HCT116 (cell line): ENCODE results near the gene PRKD3. TPM values are rescaled to one million over a fixed set of nuclear protein-coding genes. Genes with fewer than 3 reads are reported as not detected.

ENCODE experiments used
- ATAC-seq: fragments of 200-7000 bp; cut with Tn5 transposase; 2 replicates; pipeline ENCODE4 v1.9.1; 2020; ENCODE audit warnings: mild to moderate bottlenecking, moderate library complexity
- BruUV-seq: library from RNA; stranded (reverse); fragments of 400-500 nt; replicated peaks from 2 replicates; lab custom pipeline; 2021; lab: Mats Ljungman, UMichigan
- CTCF ChIA-PET: fragments of 300-600 bp; sonication (Branson Sonifier 250); formaldehyde crosslinking; loops from one replicate; lab custom pipeline; 2021; ENCODE audit warnings: antibody characterized with exemption; lab: Charles Lee
- POLR2A ChIA-PET: fragments of 300-600, 350-600 bp; sonication (Branson Sonifier 250); formaldehyde crosslinking; loops from one replicate; lab custom pipeline; 2021; ENCODE audit warnings: antibody characterized with exemption; lab: Charles Lee
- RAD21 ChIA-PET, 2 experiments: fragments of 300-600 bp; sonication (Branson Sonifier 250); formaldehyde crosslinking; loops; one replicate each; lab custom pipeline; 2023; ENCODE audit warnings: low total read pairs in 2 of 2; ENCODE audit not compliant: uncharacterized antibody in 2 of 2, unreplicated experiment in 2 of 2, low non-redundant PET in 1 of 2; lab: Charles Lee
- DNase-seq: peaks from one replicate; pipeline ENCODE4 v3.0.0-alpha.2; 2010; ENCODE audit warnings: low read depth, low spot score
- H2AFZ ChIP-seq: fragments of 200-600 bp; shearing (Covaris generic), sonication (generic); 2 replicates; pipeline ENCODE4 v1.6.1; 2017; ENCODE audit warnings: low read depth, mixed run types, mixed read lengths, antibody characterized with exemption, low read length; ENCODE audit not compliant: poor library complexity, severe bottlenecking
- H3K27ac ChIP-seq: 2 replicates; pipeline ENCODE4 v1.5.1; 2012; ENCODE audit warnings: low read depth, low read length
- H3K27me3 ChIP-seq: fragments of 200-600 bp; sonication (generic); 2 replicates; pipeline ENCODE4 v1.6.1; 2016; ENCODE audit warnings: mixed run types, low read length, mixed read lengths; ENCODE audit not compliant: insufficient read depth
- H3K36me3 ChIP-seq, 2 experiments: fragments of 200-500 bp in 1 of 2; fragments of 200-600 bp in 1 of 2; sonication (Bioruptor generic) in 1 of 2; sonication (generic) in 1 of 2; 2 replicates each; pipeline versions ENCODE4 v1.5.1 to v1.6.1; 2014 to 2016; ENCODE audit warnings: low read length in 2 of 2, inconsistent platforms in 1 of 2, mixed read lengths in 1 of 2, mixed run types in 1 of 2; ENCODE audit not compliant: insufficient read depth in 2 of 2, control insufficient read depth in 1 of 2
- H3K4me1 ChIP-seq, 2 experiments: fragments of 200-600 bp in 1 of 2; sonication (generic) in 1 of 2; 2 replicates each; pipeline versions ENCODE4 v1.5.1 to v1.6.1; 2012 to 2017; ENCODE audit warnings: low read length in 2 of 2, inconsistent platforms in 1 of 2, mild to moderate bottlenecking in 1 of 2, mixed read lengths in 1 of 2, mixed run types in 1 of 2, moderate library complexity in 1 of 2; ENCODE audit not compliant: insufficient read depth in 2 of 2, control insufficient read depth in 1 of 2
- H3K4me2 ChIP-seq: fragments of 200-600 bp; sonication (generic); 2 replicates; pipeline ENCODE4 v1.6.1; 2017; ENCODE audit warnings: mixed run types, low read length, mixed read lengths
- H3K4me3 ChIP-seq, 2 experiments: fragments of 200-600 bp in 1 of 2; sonication (generic) in 1 of 2; replicated peaks in 1 of 2; 2 replicates each; pipeline ENCODE4 v1.5.1; 2011 to 2016; ENCODE audit warnings: low read length in 2 of 2, control low read depth in 1 of 2, low read depth in 1 of 2, mild to moderate bottlenecking in 1 of 2, mixed read lengths in 1 of 2, mixed run types in 1 of 2
- H3K79me2 ChIP-seq: fragments of 200-600 bp; sonication (generic); 2 replicates; pipeline ENCODE4 v1.6.1; 2017; ENCODE audit warnings: mild to moderate bottlenecking, mixed run types, low read length, moderate library complexity, mixed read lengths; ENCODE audit not compliant: insufficient read depth
- H3K9ac ChIP-seq: fragments of 200-600 bp; sonication (generic); 2 replicates; pipeline ENCODE4 v1.6.1; 2016; ENCODE audit warnings: low read length, mixed read lengths
- H3K9me2 ChIP-seq: fragments of 200-600 bp; sonication (generic), shearing (Covaris generic); 2 replicates; pipeline ENCODE4 v1.6.1; 2017; ENCODE audit warnings: mixed run types, mild to moderate bottlenecking, moderate library complexity; ENCODE audit not compliant: insufficient read depth
- H3K9me3 ChIP-seq, 2 experiments: fragments of 200-500 bp in 1 of 2; fragments of 200-600 bp in 1 of 2; sonication (Bioruptor generic) in 1 of 2; sonication (generic) in 1 of 2; 2 replicates each; pipeline ENCODE4 v1.6.1; 2014 to 2017; ENCODE audit warnings: low read length in 2 of 2, mixed read lengths in 2 of 2, inconsistent platforms in 1 of 2, low read depth in 1 of 2, mild to moderate bottlenecking in 1 of 2, mixed run types in 1 of 2, moderate library complexity in 1 of 2; ENCODE audit not compliant: control insufficient read depth in 1 of 2, insufficient read depth in 1 of 2
- H4K20me1 ChIP-seq: fragments of 200-600 bp; sonication (generic), shearing (Covaris generic); 2 replicates; pipeline ENCODE4 v1.6.1; 2017; ENCODE audit warnings: mixed run types, mild to moderate bottlenecking, moderate library complexity; ENCODE audit not compliant: insufficient read depth
- CEBPB ChIP-seq: IDR thresholded peaks from 2 replicates; pipeline ENCODE4 v1.6.1; 2012; ENCODE audit warnings: low read depth
- EGR1 ChIP-seq: IDR thresholded peaks from 2 replicates; pipeline ENCODE4 v1.6.1; 2012; ENCODE audit warnings: low read depth
- EZH2 ChIP-seq: fragments of 200-600 bp; sonication (generic); IDR thresholded peaks from 2 replicates; pipeline ENCODE4 v1.6.1; 2017; ENCODE audit warnings: antibody characterized with exemption, mixed run types
- EZH2phosphoT487 ChIP-seq: fragments of 200-600 bp; IDR thresholded peaks from 2 replicates; pipeline ENCODE4 v1.6.1; 2018; ENCODE audit warnings: antibody characterized with exemption, borderline replicate concordance
- JUND ChIP-seq: IDR thresholded peaks from 2 replicates; pipeline ENCODE4 v1.6.1; 2012
- MAX ChIP-seq: IDR thresholded peaks from 2 replicates; pipeline ENCODE4 v1.6.1; 2012
- YY1 ChIP-seq: IDR thresholded peaks from 2 replicates; pipeline ENCODE4 v1.6.1; 2011; ENCODE audit warnings: low read length, low read depth, moderate library complexity, mild to moderate bottlenecking; ENCODE audit not compliant: insufficient replicate concordance; ENCODE audit errors: extremely low read depth
- ZBTB33 ChIP-seq: IDR thresholded peaks from 2 replicates; pipeline ENCODE4 v1.6.1; 2011; ENCODE audit warnings: mild to moderate bottlenecking, low read length, moderate library complexity; ENCODE audit not compliant: insufficient replicate concordance; ENCODE audit errors: extremely low read depth
- intact Hi-C: fragments of 100-400 bp; cut with micrococcal nuclease; formaldehyde crosslinking; loops from 2 replicates; pipeline ENCODE4 v1.10.0; 2022
- total RNA-seq: library from RNA; stranded (reverse); gene quantifications from one replicate; pipeline ENCODE4 v1.2.1, GENCODE V29; 2021; ENCODE audit not compliant: unreplicated experiment
- TF ChIP-seq, protein P1 (sequence below): IDR thresholded peaks from 2 replicates; pipeline ENCODE4 v1.6.1; 2012; ENCODE audit warnings: low read depth
- TF ChIP-seq, protein P2 (sequence below): IDR thresholded peaks from 2 replicates; pipeline ENCODE4 v1.6.1; 2012
- TF ChIP-seq, protein P3 (sequence below), 3 experiments: fragments of 200-600 bp in 1 of 3; sonication (generic) in 1 of 3; IDR thresholded peaks in 2 of 3; conservative IDR thresholded peaks in 1 of 3; 2 replicates each; pipeline ENCODE4 v1.5.1; 2012 to 2017; ENCODE audit warnings: low read depth in 2 of 3, low read length in 2 of 3, antibody characterized with exemption in 1 of 3, borderline replicate concordance in 1 of 3, control low read depth in 1 of 3, mild to moderate bottlenecking in 1 of 3, mixed read lengths in 1 of 3, mixed run types in 1 of 3, moderate library complexity in 1 of 3; ENCODE audit not compliant: insufficient read depth in 1 of 3

Gene PRKD3
- total RNA-seq, 1 experiment from 2014 or later: 13.9 TPM

DNA sequence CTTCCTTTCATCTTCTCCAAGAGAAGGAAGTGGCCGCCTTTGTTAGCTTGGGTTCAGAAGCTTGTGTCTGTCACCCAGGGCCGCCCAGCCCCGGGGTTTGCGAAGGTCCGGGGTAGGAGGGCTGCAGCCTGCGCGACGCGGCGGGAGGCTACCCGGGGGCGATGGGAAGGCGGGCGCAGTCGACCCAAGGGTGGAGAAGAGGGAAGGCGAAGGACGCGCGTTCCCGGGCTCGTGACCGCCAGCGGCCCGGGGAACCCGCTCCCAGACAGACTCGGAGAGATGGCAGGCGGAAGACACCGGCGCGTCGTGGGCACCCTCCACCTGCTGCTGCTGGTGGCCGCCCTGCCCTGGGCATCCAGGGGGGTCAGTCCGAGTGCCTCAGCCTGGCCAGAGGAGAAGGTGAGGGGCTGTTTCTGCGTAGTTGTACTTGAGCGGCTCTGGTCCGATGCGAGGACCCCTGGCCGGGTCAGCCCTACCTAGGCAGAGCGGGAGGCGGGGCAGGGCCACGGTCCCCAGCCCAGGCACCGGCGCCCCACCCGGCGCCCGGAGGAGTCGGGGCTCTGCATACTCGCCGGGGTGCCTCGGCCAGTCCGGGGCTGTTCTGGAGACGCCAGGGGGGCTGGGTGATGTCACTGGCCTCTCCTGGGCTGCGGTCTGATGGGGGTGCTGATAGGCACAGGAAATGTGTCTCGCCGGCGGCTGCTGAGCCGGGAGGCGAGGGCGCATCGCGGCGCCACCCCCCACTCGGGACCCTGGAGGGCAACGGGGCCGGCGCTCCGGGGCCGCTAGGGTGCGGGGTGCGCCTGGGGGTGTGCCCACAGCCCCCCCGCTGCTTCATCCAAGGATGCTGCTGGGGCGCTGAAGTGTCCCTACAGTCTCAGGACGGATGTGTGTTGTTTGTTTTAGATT, 20.1 kb upstream of the PRKD3 start, which contains the start of gene QPCT:
Gene QPCT (plus strand): TSS at position 178 of the 909 bp plus-strand sequence. CDS start 102 bp downstream, at position 280.
- ChIA-PET RAD21 (no interaction called here), POLR2A (no interaction called here), CTCF (no interaction called here)
- no TSS peak for BruUV-seq
- ATAC-seq: no peak
- no peak within 1 kb of the TSS for H3K27ac ChIP-seq
- no peak within 1 kb of the TSS for H3K9ac ChIP-seq
- no peaks in the 10 kb centered on the region for H4K20me1 ChIP-seq
- H3K4me2 ChIP-seq: no peak within 1 kb of the TSS
- TF ChIP-seq, protein P1, sequence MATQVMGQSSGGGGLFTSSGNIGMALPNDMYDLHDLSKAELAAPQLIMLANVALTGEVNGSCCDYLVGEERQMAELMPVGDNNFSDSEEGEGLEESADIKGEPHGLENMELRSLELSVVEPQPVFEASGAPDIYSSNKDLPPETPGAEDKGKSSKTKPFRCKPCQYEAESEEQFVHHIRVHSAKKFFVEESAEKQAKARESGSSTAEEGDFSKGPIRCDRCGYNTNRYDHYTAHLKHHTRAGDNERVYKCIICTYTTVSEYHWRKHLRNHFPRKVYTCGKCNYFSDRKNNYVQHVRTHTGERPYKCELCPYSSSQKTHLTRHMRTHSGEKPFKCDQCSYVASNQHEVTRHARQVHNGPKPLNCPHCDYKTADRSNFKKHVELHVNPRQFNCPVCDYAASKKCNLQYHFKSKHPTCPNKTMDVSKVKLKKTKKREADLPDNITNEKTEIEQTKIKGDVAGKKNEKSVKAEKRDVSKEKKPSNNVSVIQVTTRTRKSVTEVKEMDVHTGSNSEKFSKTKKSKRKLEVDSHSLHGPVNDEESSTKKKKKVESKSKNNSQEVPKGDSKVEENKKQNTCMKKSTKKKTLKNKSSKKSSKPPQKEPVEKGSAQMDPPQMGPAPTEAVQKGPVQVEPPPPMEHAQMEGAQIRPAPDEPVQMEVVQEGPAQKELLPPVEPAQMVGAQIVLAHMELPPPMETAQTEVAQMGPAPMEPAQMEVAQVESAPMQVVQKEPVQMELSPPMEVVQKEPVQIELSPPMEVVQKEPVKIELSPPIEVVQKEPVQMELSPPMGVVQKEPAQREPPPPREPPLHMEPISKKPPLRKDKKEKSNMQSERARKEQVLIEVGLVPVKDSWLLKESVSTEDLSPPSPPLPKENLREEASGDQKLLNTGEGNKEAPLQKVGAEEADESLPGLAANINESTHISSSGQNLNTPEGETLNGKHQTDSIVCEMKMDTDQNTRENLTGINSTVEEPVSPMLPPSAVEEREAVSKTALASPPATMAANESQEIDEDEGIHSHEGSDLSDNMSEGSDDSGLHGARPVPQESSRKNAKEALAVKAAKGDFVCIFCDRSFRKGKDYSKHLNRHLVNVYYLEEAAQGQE: no peak
- TF ChIP-seq MAX: no peak
- TF ChIP-seq, protein P2, sequence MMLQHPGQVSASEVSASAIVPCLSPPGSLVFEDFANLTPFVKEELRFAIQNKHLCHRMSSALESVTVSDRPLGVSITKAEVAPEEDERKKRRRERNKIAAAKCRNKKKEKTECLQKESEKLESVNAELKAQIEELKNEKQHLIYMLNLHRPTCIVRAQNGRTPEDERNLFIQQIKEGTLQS: no peak
- no peak for TF ChIP-seq CEBPB
- no peak for TF ChIP-seq YY1
- no peak for TF ChIP-seq EZH2
- no peak for TF ChIP-seq EZH2phosphoT487
- TF ChIP-seq ZBTB33: no peak
- TF ChIP-seq, protein P3, sequence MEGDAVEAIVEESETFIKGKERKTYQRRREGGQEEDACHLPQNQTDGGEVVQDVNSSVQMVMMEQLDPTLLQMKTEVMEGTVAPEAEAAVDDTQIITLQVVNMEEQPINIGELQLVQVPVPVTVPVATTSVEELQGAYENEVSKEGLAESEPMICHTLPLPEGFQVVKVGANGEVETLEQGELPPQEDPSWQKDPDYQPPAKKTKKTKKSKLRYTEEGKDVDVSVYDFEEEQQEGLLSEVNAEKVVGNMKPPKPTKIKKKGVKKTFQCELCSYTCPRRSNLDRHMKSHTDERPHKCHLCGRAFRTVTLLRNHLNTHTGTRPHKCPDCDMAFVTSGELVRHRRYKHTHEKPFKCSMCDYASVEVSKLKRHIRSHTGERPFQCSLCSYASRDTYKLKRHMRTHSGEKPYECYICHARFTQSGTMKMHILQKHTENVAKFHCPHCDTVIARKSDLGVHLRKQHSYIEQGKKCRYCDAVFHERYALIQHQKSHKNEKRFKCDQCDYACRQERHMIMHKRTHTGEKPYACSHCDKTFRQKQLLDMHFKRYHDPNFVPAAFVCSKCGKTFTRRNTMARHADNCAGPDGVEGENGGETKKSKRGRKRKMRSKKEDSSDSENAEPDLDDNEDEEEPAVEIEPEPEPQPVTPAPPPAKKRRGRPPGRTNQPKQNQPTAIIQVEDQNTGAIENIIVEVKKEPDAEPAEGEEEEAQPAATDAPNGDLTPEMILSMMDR (IDR thresholded peaks at IDR 0.05 in 2 of 3, conservative IDR thresholded peaks at IDR 0.05 in 1 of 3; ENCODE audit: borderline replicate concordance in 1 of 3, insufficient read depth in 1 of 3, low read depth in 2 of 3, low read length in 2 of 3): no peak
- no peak for TF ChIP-seq EGR1
- no peak for TF ChIP-seq JUND
- H3K4me3 ChIP-seq: no peak within 1 kb of the TSS
- no peaks in the 10 kb centered on the region for H3K79me2 ChIP-seq
- no peaks in the 10 kb centered on the region for H3K4me1 ChIP-seq
- no peaks in the 10 kb centered on the region for H3K9me3 ChIP-seq
- DNase-seq: no peak
- H3K36me3 ChIP-seq: no peaks in the 10 kb centered on the region
- no peaks in the 10 kb centered on the region for H3K27me3 ChIP-seq
- intact Hi-C loops: no loop called here
- no peaks in the 10 kb centered on the region for H3K9me2 ChIP-seq
- no peak within 1 kb of the TSS for H2AFZ ChIP-seq
